HL-60 (cell line): ENCODE results near the gene RAI1. TPM values are rescaled to one million over a fixed set of nuclear protein-coding genes. Genes with fewer than 3 reads are reported as not detected.

ENCODE experiments used
- DNase-seq, 2 experiments: peaks; one replicate each; pipeline ENCODE4 v3.0.0-alpha.2; 2010 to 2020; ENCODE audit warnings: low read depth in 1 of 2, low spot score in 1 of 2
- H3K27ac ChIP-seq: fragments of 250-450 bp; sonication (Bioruptor Pico); replicated peaks from 2 replicates; pipeline ENCODE4 v1.5.1; 2020; ENCODE audit warnings: mild to moderate bottlenecking, moderate library complexity
- H3K27me3 ChIP-seq: fragments of 250-450 bp; sonication (Bioruptor Pico); 2 replicates; pipeline ENCODE4 v1.5.1; 2021; ENCODE audit warnings: mild to moderate bottlenecking, moderate library complexity; ENCODE audit not compliant: insufficient read depth, poor library complexity, severe bottlenecking
- H3K4me3 ChIP-seq: replicated peaks from 2 replicates; pipeline ENCODE4 v1.5.1; 2011; ENCODE audit warnings: mild to moderate bottlenecking, control low read depth, low read length; ENCODE audit not compliant: insufficient read depth
- CTCF ChIP-seq: IDR thresholded peaks from one replicate; pipeline ENCODE4 v1.5.1; 2011; ENCODE audit warnings: low read length, control low read depth, inconsistent platforms; ENCODE audit not compliant: insufficient read depth
- GABPA ChIP-seq: IDR thresholded peaks from 2 replicates; pipeline ENCODE4 v1.6.1; 2012; ENCODE audit warnings: low read depth
- POLR2AphosphoS5 ChIP-seq: IDR thresholded peaks from 2 replicates; pipeline ENCODE4 v1.6.1; 2012; ENCODE audit warnings: low read depth
- REST ChIP-seq: IDR thresholded peaks from 2 replicates; pipeline ENCODE4 v1.6.1; 2012; ENCODE audit warnings: low read depth; ENCODE audit not compliant: insufficient replicate concordance
- SPI1 ChIP-seq: IDR thresholded peaks from 2 replicates; pipeline ENCODE4 v1.6.1; 2012; ENCODE audit warnings: low read depth, mild to moderate bottlenecking, borderline replicate concordance
- microRNA-seq: library from miRNA; unstranded; fragments of <30 nt; microRNA quantifications from one replicate; pipeline ENCODE4, GENCODE V29; 2018

Gene RAI1

GRCh38 chr17:17857496-17857895 lies 176.2 kb downstream of the RAI1 start:
- no peak for TF ChIP-seq SPI1
- TF ChIP-seq REST, result no peak
- TF ChIP-seq CTCF, result no peak
- no peak for TF ChIP-seq POLR2AphosphoS5
- TF ChIP-seq GABPA, result no peak
- no peaks in the 10 kb centered on the region for H3K27me3 ChIP-seq

GRCh38 chr17:17859909-17860765 lies 178.9 kb downstream of the RAI1 start:
- peak; percentile 70 for TF ChIP-seq CTCF
- TF ChIP-seq SPI1, result no peak
- no peak overlapping the region for H3K27ac ChIP-seq
- no peaks in the 10 kb centered on the region for H3K27me3 ChIP-seq
- peak; percentile 17 to 35 for DNase-seq
- H3K4me3 ChIP-seq, result no peak overlapping the region

More at GRCh38 chr17:17857496-17857895, 176.2 kb downstream of the RAI1 start:
- no peak overlapping the region for H3K27ac ChIP-seq
- H3K4me3 ChIP-seq, result no peak overlapping the region
- DNase-seq, result no peak

- DNase-seq, result no peak
These were observed 179.5 kb downstream of the RAI1 start for GRCh38 chr17:17860766-17861107.

More at GRCh38 chr17:17860766-17861107, 179.5 kb downstream of the RAI1 start:
- Histone ChIP-seq H3K27ac (no peak overlapping the region), H3K27me3 (no peaks in the 10 kb centered on the region), H3K4me3 (no peak overlapping the region)
- TF ChIP-seq SPI1, result no peak
- TF ChIP-seq REST, result no peak
- TF ChIP-seq POLR2AphosphoS5, result no peak
- no peak for TF ChIP-seq GABPA
- TF ChIP-seq CTCF, result no peak

Small RNA genes within 50 kb of the gene (microRNA-seq; reads per million reads assigned to microRNA genes)
- gene MIR33B, result 4,049 reads per million, percentile 94 among the genes with 10 or more reads in this experiment
- not detected for gene MIR6777
